ENCODE data around the gene SPG7. TPM values are rescaled to one million over a fixed set of nuclear protein-coding genes. Genes with fewer than 3 reads are reported as not detected.

SPG7 gene
- total RNA-seq, 1 experiment from 2014 or later, result 160 TPM

DNA sequence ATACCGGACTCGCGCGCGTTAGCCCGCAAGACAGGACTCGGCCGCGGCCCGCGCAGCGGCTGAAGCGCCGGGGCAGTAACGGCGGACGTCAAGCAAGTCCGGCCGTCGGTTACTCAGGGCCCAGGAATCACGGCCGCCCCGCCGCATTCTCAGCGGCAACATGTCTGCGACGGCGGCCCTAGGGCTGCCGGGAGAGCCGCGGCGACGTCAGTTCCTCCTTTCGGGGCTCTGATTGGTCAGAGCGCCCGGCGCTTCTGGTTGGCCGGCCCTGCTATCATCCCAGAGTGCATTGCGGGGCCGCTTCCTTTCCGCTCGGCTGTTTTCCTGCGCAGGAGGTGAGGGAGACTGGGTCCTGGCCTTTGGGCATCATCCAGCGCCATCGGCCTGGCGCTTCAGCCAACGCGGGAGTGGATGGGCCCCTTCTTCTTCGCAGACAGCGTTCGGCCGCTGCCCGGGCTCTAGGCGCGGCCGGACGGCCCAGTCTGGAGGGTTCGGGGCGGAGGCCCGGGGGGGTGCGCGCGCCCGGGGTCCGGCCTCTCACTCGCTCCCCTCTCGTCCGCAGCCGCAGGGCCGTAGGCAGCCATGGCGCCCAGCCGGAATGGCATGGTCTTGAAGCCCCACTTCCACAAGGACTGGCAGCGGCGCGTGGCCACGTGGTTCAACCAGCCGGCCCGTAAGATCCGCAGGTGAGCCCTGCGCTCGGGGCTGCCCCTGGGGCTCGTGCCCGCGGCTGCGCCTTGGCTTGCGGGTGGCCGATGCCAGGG, 52.4 kb downstream of the SPG7 start, which contains the start of gene RPL13:
RPL13 (plus strand) TSS at position 305 of the 764 bp plus-strand sequence; CDS start at position 583, 278 bp downstream.
- Histone ChIP-seq H3F3A (ENCODE audit: insufficient read depth, low read depth) (peaks cover 85% of the 10 kb centered on the region), H3K4me3 (peak within 1 kb of the TSS; percentile 92), H3K36me3 (ENCODE audit: low read depth) (peaks cover 34% of the 10 kb centered on the region), H3K4me2 (peak within 1 kb of the TSS; percentile 98), H3K27me3 (ENCODE audit: insufficient read depth, low read depth) (no peaks in the 10 kb centered on the region), H3K9me3 (ENCODE audit: insufficient read depth, low read depth) (no peaks in the 10 kb centered on the region), H3K9me2 (ENCODE audit: insufficient read depth) (no peaks in the 10 kb centered on the region), H2AFZ (0 out of 2 replicates have a peak within 1 kb of the TSS, but pooled peaks have one; percentile 83), H3K4me1 (replicated peaks; ENCODE audit: insufficient read depth) (peaks cover 49% of the 10 kb centered on the region), H3K27ac (peak within 1 kb of the TSS; percentile 96), H4K20me1 (ENCODE audit: insufficient read depth) (peaks cover 40% of the 10 kb centered on the region), H3K79me2 (ENCODE audit: low read depth) (peaks cover 48% of the 10 kb centered on the region)
- no TSS peak for BruUV-seq (replicated peaks)
- ChIA-PET CTCF (no interaction called here), POLR2A (ENCODE audit: unreplicated experiment) (no interaction called here)
- TF ChIP-seq EZH2 (IDR thresholded peaks at IDR 0.05; ENCODE audit: low read depth) (no peak), CTCF (conservative IDR thresholded peaks at IDR 0.05) (no peak)
- intact Hi-C loops (cut with micrococcal nuclease; ENCODE audit: unreplicated experiment), result loop anchor here (5.0 kb wide), 3 partner anchors 53 to 238 kb away; partner anchors contain the start of genes ANKRD11 and SPG7
- DNase-seq, result peak; percentile 91 to 95

DNA sequence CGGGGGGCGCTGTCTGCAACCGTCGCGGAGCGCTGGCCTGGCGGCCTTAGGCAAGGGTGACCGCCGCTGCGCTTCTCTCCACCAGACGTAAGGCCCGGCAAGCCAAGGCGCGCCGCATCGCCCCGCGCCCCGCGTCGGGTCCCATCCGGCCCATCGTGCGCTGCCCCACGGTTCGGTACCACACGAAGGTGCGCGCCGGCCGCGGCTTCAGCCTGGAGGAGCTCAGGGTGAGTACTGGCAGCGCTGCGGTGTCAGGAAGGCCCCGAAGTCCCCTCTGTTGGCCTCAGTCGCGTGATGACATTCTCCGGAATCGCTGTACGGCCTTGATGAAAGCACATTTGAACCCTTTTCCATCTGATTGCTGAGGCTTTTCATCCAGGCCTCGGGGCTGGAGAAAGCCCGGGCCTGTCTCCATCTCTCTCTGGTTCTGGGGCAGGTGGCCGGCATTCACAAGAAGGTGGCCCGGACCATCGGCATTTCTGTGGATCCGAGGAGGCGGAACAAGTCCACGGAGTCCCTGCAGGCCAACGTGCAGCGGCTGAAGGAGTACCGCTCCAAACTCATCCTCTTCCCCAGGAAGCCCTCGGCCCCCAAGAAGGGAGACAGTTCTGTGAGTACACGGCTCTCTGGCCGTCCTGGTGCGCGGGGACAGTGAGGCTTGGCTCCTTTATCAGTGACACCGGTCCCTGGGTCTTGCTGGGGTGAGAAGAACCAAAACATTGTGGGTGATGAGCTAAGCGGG, 53.1 kb downstream of the SPG7 start:
- DNase-seq, result peak in 1 of 2 experiments; percentile 30
- Histone ChIP-seq H2AFZ (no peak overlapping the region), H3K4me1 (replicated peaks; ENCODE audit: insufficient read depth) (peaks cover 56% of the 10 kb centered on the region), H3K27ac (peak overlapping the region; percentile 96), H3K36me3 (ENCODE audit: low read depth) (peaks cover 33% of the 10 kb centered on the region), H3K4me2 (peak overlapping the region; percentile 98), H3K79me2 (ENCODE audit: low read depth) (peaks cover 48% of the 10 kb centered on the region), H4K20me1 (ENCODE audit: insufficient read depth) (peaks cover 40% of the 10 kb centered on the region), H3K9me2 (ENCODE audit: insufficient read depth) (no peaks in the 10 kb centered on the region), H3K4me3 (peak overlapping the region; percentile 92), H3K27me3 (ENCODE audit: insufficient read depth, low read depth) (no peaks in the 10 kb centered on the region), H3K9me3 (ENCODE audit: insufficient read depth, low read depth) (no peaks in the 10 kb centered on the region), H3F3A (ENCODE audit: insufficient read depth, low read depth) (peaks cover 84% of the 10 kb centered on the region)
- CTCF ChIA-PET, result no interaction called here
- no peak for TF ChIP-seq CTCF (conservative IDR thresholded peaks at IDR 0.05)
- TF ChIP-seq EZH2 (IDR thresholded peaks at IDR 0.05; ENCODE audit: low read depth), result no peak
- POLR2A ChIA-PET (ENCODE audit: unreplicated experiment), result no interaction called here
- intact Hi-C loops (cut with micrococcal nuclease; ENCODE audit: unreplicated experiment), result loop anchor here (5.0 kb wide), 3 partner anchors 54 to 239 kb away; partner anchors contain the start of genes ANKRD11 and SPG7
- BruUV-seq (replicated peaks), result TSS peak; percentile 34

DNA sequence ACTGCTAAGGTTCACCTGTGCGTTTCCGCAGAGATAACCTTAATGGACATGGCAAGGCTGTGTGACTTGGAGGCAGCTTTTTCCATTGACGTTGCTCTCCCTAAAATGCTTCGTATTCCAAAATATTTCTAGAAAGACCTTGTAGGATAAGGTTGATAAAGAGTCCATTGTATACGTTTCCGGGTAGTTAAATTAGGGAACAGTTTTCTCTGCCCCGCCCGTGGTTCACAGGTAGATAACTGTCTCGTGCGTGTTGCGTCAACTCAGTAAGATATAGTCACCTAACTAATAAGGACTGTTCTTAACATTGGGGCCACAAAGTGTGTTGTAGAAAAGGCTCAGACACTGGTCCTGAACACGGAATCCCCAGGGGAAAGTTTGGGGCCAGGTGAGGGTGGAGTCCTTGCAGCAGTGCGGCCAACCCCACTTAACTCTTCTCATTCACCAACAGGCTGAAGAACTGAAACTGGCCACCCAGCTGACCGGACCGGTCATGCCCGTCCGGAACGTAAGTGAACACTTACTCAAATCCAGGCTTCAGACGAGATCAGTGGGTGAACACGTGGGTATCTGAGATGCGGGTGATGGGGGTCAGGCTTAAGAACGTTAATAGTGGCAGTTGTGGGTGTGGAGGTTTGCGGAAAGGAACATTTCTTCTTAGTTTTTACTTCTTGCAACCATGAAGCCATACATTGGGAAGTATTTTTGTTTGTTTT, 53.8 kb downstream of the SPG7 start:
- intact Hi-C loops (cut with micrococcal nuclease; ENCODE audit: unreplicated experiment), result loop anchor here (5.0 kb wide), 3 partner anchors 55 to 240 kb away; partner anchors contain the start of genes ANKRD11 and SPG7
- Histone ChIP-seq H2AFZ (no peak overlapping the region), H3K4me2 (peak overlapping the region; percentile 98), H3K4me3 (peak overlapping the region; percentile 92), H3K9me2 (ENCODE audit: insufficient read depth) (no peaks in the 10 kb centered on the region), H3K79me2 (ENCODE audit: low read depth) (peaks cover 48% of the 10 kb centered on the region), H3K4me1 (replicated peaks; ENCODE audit: insufficient read depth) (peaks cover 56% of the 10 kb centered on the region), H3K27ac (peak overlapping the region; percentile 96), H3F3A (ENCODE audit: insufficient read depth, low read depth) (peaks cover 88% of the 10 kb centered on the region), H3K9me3 (ENCODE audit: insufficient read depth, low read depth) (no peaks in the 10 kb centered on the region), H3K27me3 (ENCODE audit: insufficient read depth, low read depth) (no peaks in the 10 kb centered on the region), H3K36me3 (ENCODE audit: low read depth) (peaks cover 33% of the 10 kb centered on the region), H4K20me1 (ENCODE audit: insufficient read depth) (peaks cover 40% of the 10 kb centered on the region)
- TF ChIP-seq CTCF (conservative IDR thresholded peaks at IDR 0.05), result no peak
- TF ChIP-seq EZH2 (IDR thresholded peaks at IDR 0.05; ENCODE audit: low read depth), result no peak
- no TSS peak for BruUV-seq (replicated peaks)
- peak; percentile 65 to 75 for DNase-seq
- ChIA-PET CTCF (no interaction called here), POLR2A (ENCODE audit: unreplicated experiment) (no interaction called here)

Data from PC-9 (cell line).